Left ventricle myocardium inferior (tissue), 1 donor: Measurements from ENCODE around the gene ACBD4. TPM values are rescaled to one million over a fixed set of nuclear protein-coding genes. Genes with fewer than 3 reads are reported as not detected.
A peak's percentile ranks its signal among the peaks of the same experiment; 100 is the strongest.

Source experiments
- DNase-seq: peaks from one replicate; pipeline ENCODE4 v3.0.0-alpha.2; 2020
- H3K27ac ChIP-seq: fragments of 200-600 bp; replicated peaks from 2 replicates; pipeline ENCODE4 v1.8.0; 2021
- H3K27me3 ChIP-seq: fragments of 200-600 bp; 2 replicates; pipeline ENCODE4 v1.8.0; 2021; ENCODE audit warnings: low read depth
- H3K36me3 ChIP-seq: fragments of 200-600 bp; 2 replicates; pipeline ENCODE4 v1.8.0; 2021
- H3K4me1 ChIP-seq: fragments of 200-600 bp; 2 replicates; pipeline ENCODE4 v1.8.0; 2021
- H3K4me3 ChIP-seq: fragments of 200-600 bp; 2 replicates; pipeline ENCODE4 v1.8.0; 2021; ENCODE audit warnings: mild to moderate bottlenecking, moderate library complexity
- H3K9me3 ChIP-seq: fragments of 200-600 bp; replicated peaks from 2 replicates; pipeline ENCODE4 v1.8.0; 2021
- CTCF ChIP-seq: fragments of 200-600 bp; IDR thresholded peaks from 2 replicates; pipeline ENCODE4 v1.8.0; 2021; ENCODE audit warnings: antibody characterized with exemption, mild to moderate bottlenecking, borderline replicate concordance
- intact Hi-C: fragments of 100-400 bp; cut with micrococcal nuclease; formaldehyde crosslinking; loops from one replicate; pipeline ENCODE4 v1.11.0; 2022
- total RNA-seq: library from RNA; stranded (reverse); fragmentation: NEBNext Ultra II Directional; extraction: Animal tissue kit (Norgen Biotek cat#: 25700); gene quantifications from one replicate; pipeline ENCODE4 v1.2.1, GENCODE V29; 2021
- donor health status: DM: no; HTN: yes; CAD: no; lungs with severe emphysema.

The ACBD4 gene
- total RNA-seq, 1 donor from 2014 or later = 6.4 TPM

GRCh38 chr17:45172541-45173286 lies 37.2 kb downstream of the ACBD4 start:
- Histone ChIP-seq H3K27ac (peak overlapping the region; percentile 84), H3K36me3 (no peaks in the 10 kb centered on the region), H3K4me1 (peaks cover 34% of the 10 kb centered on the region), H3K4me3 (peak overlapping the region; percentile 56), H3K9me3 (no peaks in the 10 kb centered on the region), H3K27me3 (no peaks in the 10 kb centered on the region)
- intact Hi-C loops = no loop called here
- peak; percentile 61 for DNase-seq
- TF ChIP-seq CTCF = peak; percentile 17

- no peak for DNase-seq
- no peak overlapping the region for H3K4me3 ChIP-seq
- no peaks in the 10 kb centered on the region for H3K27me3 ChIP-seq
- no peak overlapping the region for H3K27ac ChIP-seq
- no peaks in the 10 kb centered on the region for H3K36me3 ChIP-seq
- H3K9me3 ChIP-seq = no peaks in the 10 kb centered on the region
- H3K4me1 ChIP-seq = peaks cover 28% of the 10 kb centered on the region
- no peak for TF ChIP-seq CTCF
- intact Hi-C loops = no loop called here
These were observed 40.2 kb downstream of the ACBD4 start for GRCh38 chr17:45175759-45176115.

GRCh38 chr17:45177563-45177962 lies 42.1 kb downstream of the ACBD4 start:
- Histone ChIP-seq H3K36me3 (no peaks in the 10 kb centered on the region), H3K9me3 (no peaks in the 10 kb centered on the region), H3K4me3 (no peak overlapping the region), H3K4me1 (peaks cover 10% of the 10 kb centered on the region), H3K27ac (no peak overlapping the region), H3K27me3 (no peaks in the 10 kb centered on the region)
- TF ChIP-seq CTCF = no peak
- no peak for DNase-seq
- intact Hi-C loops = no loop called here

GRCh38 chr17:45184144-45184543 lies 48.7 kb downstream of the ACBD4 start:
- Histone ChIP-seq H3K9me3 (no peaks in the 10 kb centered on the region), H3K36me3 (no peaks in the 10 kb centered on the region), H3K27me3 (no peaks in the 10 kb centered on the region), H3K4me3 (no peak overlapping the region), H3K4me1 (no peaks in the 10 kb centered on the region), H3K27ac (no peak overlapping the region)
- no peak for TF ChIP-seq CTCF
- intact Hi-C loops = no loop called here
- no peak for DNase-seq

- no peaks in the 10 kb centered on the region for H3K9me3 ChIP-seq
- H3K36me3 ChIP-seq = no peaks in the 10 kb centered on the region
- no peaks in the 10 kb centered on the region for H3K4me1 ChIP-seq
- no peak for TF ChIP-seq CTCF
- intact Hi-C loops = no loop called here
- no peak overlapping the region for H3K4me3 ChIP-seq
- DNase-seq = no peak
- H3K27me3 ChIP-seq = no peaks in the 10 kb centered on the region
- no peak overlapping the region for H3K27ac ChIP-seq
These were observed 51.4 kb downstream of the ACBD4 start for GRCh38 chr17:45186801-45187354.
